Measurements from ENCODE around the gene DLG1.
"Not testable (repeated sequence)": the region's sequence is repeated elsewhere in the genome, so short reads cannot be mapped to it uniquely, and the experiment has no call there.

Gene DLG1

GRCh38 chr3:197068077-197068476, 230.3 kb downstream of the DLG1 start:
- DNase-seq = no peak

GRCh38 chr3:197064771-197065170, 233.6 kb downstream of the DLG1 start:
- no peak for DNase-seq

GRCh38 chr3:197062446-197062845, 236.0 kb downstream of the DLG1 start:
- no peak for DNase-seq

GRCh38 chr3:197051637-197052036, 246.8 kb downstream of the DLG1 start:
- DNase-seq = not testable (repeated sequence)

GRCh38 chr3:197050511-197050910, 247.9 kb downstream of the DLG1 start:
- no peak for DNase-seq

GRCh38 chr3:197042539-197042938, 255.9 kb downstream of the DLG1 start:
- DNase-seq = no peak

- no peak for DNase-seq
Observed at GRCh38 chr3:197041875-197042488, 256.4 kb downstream of the DLG1 start.

- DNase-seq = no peak
Observed at GRCh38 chr3:197040658-197041057, 257.8 kb downstream of the DLG1 start.

GRCh38 chr3:197038679-197039462, 259.5 kb downstream of the DLG1 start:
- no peak for DNase-seq

- no peak for DNase-seq
Observed at GRCh38 chr3:197035577-197035976, 262.8 kb downstream of the DLG1 start.

- not testable (repeated sequence) for DNase-seq
Observed at GRCh38 chr3:197034778-197035177, 263.6 kb downstream of the DLG1 start.

- DNase-seq = not testable (repeated sequence)
Observed at GRCh38 chr3:197033764-197034163, 264.6 kb downstream of the DLG1 start.

GRCh38 chr3:197031315-197032285, 266.8 kb downstream of the DLG1 start:
- peak; percentile 11 for DNase-seq

- no peak for DNase-seq
Observed at GRCh38 chr3:197030379-197031314, 267.8 kb downstream of the DLG1 start.

GRCh38 chr3:197029511-197030167, 268.8 kb downstream of the DLG1 start, which contains the start of gene MELTF:
Gene MELTF, minus strand, starts transcription at chr3:197029817. Its CDS starts 115 bp downstream, at chr3:197029702.
- peak; percentile 70 for DNase-seq

GRCh38 chr3:197028728-197029510, 269.5 kb downstream of the DLG1 start:
- DNase-seq = peak; percentile 6

- DNase-seq = no peak
Observed at GRCh38 chr3:197027896-197028727, 270.3 kb downstream of the DLG1 start.

- no peak for DNase-seq
Observed at GRCh38 chr3:197027151-197027895, 271.1 kb downstream of the DLG1 start.

- DNase-seq = no peak
Observed at GRCh38 chr3:197026481-197026866, 271.9 kb downstream of the DLG1 start.
